Fibroblast of peridontal ligament (primary cell): ENCODE results near the gene HES2.
A peak's percentile ranks its signal among the peaks of the same experiment; 100 is the strongest.
"Not testable (repeated sequence)": the region's sequence is repeated elsewhere in the genome, so short reads cannot be mapped to it uniquely, and the experiment has no call there.

Experiments
- DNase-seq: peaks from one replicate; pipeline ENCODE4 v3.0.0-alpha.2; 2010; ENCODE audit errors: extremely low read depth

HES2 gene

DNA sequence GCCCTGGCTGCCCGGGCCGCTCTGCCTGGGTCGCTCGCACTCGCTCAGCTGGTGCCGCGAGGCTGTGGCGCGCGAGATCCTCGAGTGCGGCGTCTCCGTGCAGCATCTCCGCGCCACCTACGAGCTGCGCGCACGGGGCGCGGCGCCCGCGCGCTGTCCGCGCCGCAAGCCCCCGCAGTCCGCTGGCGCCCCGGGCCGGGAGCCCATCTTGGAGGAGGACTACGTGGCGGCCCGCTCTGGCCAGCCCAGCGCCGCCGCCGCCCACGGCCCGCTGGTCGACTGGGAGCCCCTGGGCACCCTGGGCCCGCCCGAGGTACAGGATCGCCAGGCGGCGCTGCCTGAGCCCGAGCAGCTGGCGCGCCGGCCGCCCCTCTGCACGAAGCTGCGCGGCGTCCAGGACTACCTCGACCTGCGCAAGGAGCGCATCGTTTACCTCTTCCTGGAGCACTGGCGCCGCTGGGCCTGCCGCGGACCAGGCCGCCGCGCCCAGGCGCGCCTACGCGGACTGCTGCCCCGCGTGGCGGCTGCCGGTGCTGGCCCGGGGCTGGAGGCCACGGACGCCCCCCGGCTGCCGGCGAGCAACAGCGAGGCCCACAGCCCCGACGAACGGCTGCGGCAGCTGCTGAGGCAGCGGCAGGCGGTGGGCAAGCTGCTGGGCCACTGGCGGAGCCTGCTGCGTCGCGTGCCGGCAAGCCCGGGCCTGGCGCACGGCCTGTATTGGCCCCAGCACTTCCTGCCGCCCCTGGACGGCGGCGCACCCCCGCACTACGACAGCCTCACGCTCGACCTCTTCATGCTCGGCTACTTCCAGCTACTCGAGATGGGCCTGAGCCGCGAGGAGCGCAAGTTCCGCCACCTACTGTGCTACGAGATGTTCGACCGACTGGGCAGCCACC lies 35.4 kb upstream of the HES2 start:
- DNase-seq, result no peak

- DNase-seq, result not testable (repeated sequence)
Observed at GRCh38 chr1:6453895-6454855, 34.5 kb upstream of the HES2 start.

- no peak for DNase-seq
Observed at GRCh38 chr1:6450943-6451373, 31.2 kb upstream of the HES2 start.

GRCh38 chr1:6450486-6450885 lies 30.8 kb upstream of the HES2 start:
- DNase-seq, result not testable (repeated sequence)

DNA sequence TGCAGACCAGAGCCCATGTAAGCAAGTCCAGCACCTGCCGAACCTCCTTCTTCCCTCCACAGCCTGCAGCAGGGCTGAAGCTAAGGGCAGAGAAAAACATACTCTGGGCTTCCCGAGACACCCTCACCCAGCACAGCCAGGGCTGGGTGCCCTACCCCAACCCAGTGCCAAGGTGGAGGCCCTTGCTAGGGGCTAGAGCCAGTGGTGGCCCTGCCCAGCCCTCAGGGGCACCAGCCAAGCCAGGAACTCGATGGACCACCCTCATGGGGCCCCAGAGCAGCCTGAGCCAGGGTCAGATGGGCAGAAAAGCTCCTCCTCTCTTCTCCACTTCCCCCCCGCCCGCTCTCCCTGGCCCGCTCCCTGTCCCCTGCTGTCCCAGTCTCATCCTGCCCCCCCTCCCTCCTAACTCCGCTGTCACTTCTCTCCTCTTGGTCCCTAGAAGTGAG lies 30.3 kb upstream of the HES2 start:
- no peak for DNase-seq

DNA sequence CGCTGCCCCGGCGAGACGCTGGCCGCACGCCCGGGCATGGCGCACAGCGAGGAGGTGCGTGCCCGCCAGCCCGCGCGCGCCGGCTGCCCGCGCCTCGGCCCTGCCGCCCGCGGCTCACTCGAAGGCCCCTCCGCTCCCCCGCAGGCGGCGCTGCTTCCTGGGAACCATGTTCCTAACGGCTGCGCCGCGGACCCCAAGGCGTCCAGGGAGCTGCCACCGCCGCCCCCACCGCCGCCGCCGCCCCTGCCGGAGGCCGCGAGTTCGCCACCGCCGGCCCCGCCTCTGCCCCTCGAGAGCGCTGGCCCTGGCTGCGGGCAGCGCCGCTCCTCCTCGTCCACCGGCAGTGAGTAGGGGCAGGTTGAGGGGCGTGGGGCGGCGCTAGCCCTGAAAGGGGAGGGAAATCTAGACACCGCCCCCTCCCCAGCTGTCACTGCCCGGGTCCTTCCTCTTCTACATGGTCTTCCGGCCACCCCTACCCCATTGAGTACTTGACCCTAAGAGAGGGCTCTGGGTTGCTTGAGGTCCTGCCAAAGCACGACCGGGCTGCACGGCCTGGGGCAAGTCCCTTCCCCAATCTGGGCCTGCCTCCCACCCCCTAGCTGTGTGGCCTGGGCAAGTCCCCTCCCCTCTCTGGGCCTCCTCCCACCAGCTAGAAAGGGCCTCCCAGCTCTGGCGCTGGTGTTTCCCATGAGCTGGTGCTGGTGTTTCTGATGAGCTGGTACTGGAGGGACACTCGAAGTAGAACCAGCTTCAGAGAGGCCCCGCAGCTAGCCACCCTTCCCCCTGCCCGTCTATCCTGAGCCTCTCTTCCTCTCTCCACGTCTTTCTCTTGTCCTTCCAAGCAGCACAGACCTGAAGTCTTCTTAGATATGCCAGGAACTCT lies 29.3 kb upstream of the HES2 start:
- DNase-seq, result no peak

DNA sequence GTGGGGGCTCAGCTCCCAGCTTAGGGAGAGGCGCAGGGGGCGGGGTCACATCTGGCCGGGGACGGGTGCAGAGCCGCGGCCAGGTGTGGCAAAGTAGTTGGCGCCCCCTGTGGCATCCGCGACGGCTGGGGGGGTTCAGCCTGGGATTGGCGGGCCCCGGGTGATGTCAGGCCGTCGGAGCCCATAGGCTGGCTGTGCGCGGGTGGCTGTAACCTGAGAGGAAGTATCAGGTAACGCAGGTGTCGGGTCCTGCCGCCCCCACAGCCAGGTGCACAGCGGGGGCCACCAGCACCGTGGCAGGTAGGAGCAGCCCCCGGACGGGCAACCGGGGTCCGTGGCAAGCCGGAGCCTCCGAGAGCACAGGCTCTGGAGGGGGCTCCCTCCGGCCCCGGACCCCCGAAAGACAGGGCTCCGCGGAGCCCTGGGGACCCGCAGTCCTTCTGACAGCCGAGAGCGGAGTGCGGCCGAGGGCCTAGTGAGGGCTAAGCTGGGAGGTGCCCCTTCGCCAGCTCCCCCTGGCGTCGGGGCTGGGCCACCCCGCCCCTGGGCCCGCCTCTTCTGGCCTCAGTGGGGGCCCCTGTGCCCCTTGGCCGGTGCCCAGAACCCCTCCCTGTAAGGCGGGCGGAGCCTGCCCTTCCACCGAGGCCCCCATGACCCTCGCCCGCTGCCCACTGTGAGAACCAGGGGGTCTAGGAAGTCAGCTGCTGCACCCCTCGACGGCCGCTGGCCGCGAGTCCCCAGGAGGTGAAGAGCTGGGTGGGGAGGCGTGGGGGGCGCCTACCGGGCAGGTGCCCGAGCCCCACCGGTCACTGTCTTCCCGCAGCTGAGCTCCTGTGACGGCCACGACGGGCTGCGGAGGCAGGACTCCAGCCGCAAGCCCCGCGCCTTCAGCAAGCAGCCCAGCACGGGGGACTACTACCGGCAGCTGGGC lies 28.4 kb upstream of the HES2 start:
- DNase-seq, result no peak

DNA sequence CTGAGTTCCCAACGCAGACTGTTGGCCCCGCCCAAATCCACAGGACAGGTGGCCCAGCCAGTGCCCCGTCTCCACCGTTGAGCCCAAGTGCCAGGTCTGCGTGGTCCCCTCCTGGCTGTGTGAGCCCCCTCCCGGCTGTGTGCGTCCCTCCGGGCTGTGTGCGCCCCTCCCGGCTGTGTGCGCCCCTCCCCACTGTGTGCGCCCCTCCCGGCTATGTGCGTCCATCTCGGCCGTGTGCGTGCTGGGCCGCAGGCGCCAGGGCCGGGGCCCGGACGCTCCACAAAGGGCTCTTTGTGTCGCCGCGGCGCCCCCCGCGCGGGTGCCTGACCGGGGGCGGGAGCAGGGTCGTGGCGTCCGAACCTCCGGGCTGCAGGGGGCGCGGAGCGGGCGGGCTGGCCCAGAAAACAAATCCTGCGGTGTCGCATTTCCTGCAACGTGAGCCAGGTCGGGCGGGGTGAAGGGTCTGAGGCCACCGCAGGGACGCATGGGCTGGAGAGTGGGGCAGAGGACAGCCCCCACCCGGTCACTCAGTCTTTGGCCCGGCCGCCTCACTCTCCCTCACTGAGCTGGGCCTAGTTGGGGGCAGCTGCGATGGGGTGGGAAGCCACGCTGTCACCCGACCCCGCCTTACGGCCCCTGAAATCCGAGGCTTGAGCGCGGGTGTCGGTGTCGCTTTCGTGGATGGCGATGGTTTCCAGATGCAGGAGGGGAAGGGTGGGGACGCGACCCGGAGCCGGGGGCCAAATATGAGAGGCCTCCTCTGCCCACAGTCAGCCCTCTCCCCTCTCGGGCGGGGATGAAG lies 27.5 kb upstream of the HES2 start:
- DNase-seq, result no peak

DNA sequence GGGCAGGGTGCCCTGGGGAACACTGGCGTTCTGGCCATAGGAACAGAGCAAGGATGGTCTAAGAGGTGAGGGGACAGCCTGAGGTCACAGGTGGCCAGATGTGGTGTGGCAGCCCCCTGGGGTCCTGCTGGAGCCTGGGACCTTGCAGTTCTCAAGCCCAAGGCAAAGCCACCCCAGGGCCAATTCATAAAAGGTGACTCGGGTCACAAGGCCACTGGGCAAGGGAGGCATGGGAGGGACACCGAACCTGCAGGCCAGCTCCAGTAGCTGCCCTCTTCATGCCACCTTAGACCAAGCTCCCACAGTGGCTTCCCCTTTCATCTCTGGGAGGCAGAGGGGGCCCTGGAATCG lies 26.9 kb upstream of the HES2 start:
- DNase-seq, result no peak

GRCh38 chr1:6445929-6446328 lies 26.2 kb upstream of the HES2 start:
- not testable (repeated sequence) for DNase-seq

DNA sequence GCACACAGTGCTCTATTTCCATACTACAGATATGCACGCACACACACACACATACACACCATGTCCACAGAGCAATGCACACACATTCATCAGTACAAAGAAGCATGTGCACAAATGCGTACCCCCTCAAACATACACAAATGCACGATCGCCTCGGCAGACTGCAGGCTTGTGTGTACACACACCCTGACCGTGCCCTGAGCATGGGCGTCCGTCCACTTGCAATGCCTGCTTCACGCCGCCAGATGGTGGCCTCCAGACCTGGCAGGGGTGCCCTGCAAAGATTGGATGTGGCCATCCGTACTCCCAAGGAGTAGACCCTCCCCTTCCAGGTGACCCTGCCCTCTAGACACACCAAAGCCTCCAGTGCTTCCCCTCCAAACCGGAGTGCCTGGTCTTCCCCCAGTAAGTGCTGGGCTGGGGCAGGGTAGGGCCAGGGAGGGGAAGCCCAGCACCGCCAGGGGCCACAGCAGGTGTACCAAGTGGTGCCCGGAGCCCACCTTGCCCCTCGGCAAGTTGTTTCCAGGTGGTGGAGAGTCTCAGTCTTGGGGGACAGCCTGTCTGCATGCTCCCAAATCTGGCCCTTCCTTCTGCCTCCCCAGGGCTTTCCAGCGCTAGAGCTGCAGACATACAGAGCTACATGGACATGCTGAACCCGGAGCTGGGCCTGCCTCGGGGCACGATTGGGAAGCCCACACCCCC lies 25.5 kb upstream of the HES2 start:
- DNase-seq, result no peak

GRCh38 chr1:6444377-6444776 lies 24.7 kb upstream of the HES2 start:
- DNase-seq, result no peak

DNA sequence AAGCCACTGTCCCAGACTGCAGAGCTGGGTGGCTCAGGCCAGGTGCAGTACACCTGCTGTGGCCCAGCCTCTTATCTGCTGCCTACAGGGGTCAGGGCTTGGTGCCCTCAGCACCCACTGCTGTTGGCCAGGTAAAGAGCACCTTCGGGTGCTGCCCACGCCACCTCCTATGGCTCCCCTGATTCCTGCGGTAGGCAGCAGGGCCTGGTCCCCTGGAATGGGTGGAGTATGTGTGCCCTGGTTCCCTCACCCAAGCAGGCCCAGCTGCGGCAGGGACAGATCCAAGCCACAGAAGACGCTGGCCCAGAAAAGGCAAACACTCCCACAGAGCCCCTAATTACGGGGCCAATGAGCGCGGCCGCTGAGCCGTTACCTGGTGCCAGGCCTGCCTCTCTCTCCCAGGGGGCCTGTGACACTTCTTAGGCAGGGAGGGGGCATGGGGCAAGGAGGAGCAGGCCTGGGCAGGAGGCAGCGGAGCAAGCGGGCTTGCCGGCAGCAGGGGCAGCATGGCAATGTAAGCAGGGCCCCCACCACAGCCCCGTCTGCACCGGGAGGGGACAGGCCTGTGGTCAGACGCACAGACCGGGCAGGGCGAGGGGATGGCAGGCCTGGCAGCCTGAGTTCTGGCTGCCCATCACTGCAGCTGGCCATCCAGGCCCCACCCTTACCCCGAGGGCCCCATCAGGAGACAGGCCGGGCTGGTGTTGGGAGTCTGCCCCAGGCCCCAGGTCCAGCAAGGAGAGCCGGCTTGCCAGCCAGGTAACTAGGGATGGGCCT lies 23.8 kb upstream of the HES2 start:
- no peak for DNase-seq

GRCh38 chr1:6441586-6441985 lies 21.9 kb upstream of the HES2 start:
- no peak for DNase-seq

GRCh38 chr1:6440198-6441126 lies 20.7 kb upstream of the HES2 start:
- no peak for DNase-seq

DNA sequence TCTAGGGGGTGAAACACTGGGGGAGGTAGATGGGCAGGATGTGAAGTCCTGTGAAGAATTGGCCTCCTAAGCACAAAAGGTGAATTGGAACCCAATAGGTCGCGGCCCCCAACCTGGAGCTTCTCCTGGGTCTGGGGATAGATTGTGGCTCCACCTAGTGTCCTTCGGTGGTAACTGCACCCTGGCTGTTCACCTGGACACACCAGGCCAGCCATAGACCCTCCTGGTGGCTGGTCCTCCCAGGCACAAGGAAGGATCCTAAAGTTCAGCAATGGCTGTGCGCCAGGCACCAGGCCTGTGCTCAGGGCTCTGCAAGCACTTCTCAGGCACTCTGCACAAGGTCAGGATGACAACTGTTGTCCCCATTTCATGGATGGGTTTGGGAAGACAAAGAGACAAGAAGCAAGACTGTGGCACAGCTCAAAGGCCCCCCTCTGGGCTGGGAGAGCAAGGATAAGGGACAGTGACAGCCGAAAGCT lies 18.4 kb upstream of the HES2 start:
- DNase-seq, result peak; percentile 33
